Glutamatergic neuron (in vitro differentiated cells): ENCODE measurements around the gene COL6A2. TPM values are rescaled to one million over a fixed set of nuclear protein-coding genes. Genes with fewer than 3 reads are reported as not detected.
"Not testable (repeated sequence)": the region's sequence is repeated elsewhere in the genome, so short reads cannot be mapped to it uniquely, and the experiment has no call there.

Experiments used
- DNase-seq: peaks from one replicate; pipeline ENCODE4 v3.0.0; 2022
- H3K27ac Mint-ChIP-seq: one replicate; pipeline ENCODE4 v1.8.0; 2020; ENCODE audit warnings: mild to moderate bottlenecking, mixed read lengths, inconsistent platforms; ENCODE audit not compliant: unreplicated experiment
- H3K27me3 Mint-ChIP-seq: one replicate; pipeline ENCODE4 v1.8.0; 2020; ENCODE audit warnings: mild to moderate bottlenecking, moderate library complexity, mixed read lengths, inconsistent platforms; ENCODE audit not compliant: unreplicated experiment
- H3K36me3 Mint-ChIP-seq: one replicate; pipeline ENCODE4 v1.8.0; 2020; ENCODE audit warnings: mild to moderate bottlenecking, mixed read lengths, inconsistent platforms; ENCODE audit not compliant: unreplicated experiment
- H3K4me1 Mint-ChIP-seq: one replicate; pipeline ENCODE4 v1.8.0; 2020; ENCODE audit warnings: mild to moderate bottlenecking, low read depth, mixed read lengths, inconsistent platforms; ENCODE audit not compliant: unreplicated experiment
- H3K4me3 Mint-ChIP-seq: one replicate; pipeline ENCODE4 v1.8.0; 2020; ENCODE audit warnings: mild to moderate bottlenecking, mixed read lengths, inconsistent platforms; ENCODE audit not compliant: unreplicated experiment
- H3K9me3 Mint-ChIP-seq: one replicate; pipeline ENCODE4 v1.8.0; 2020; ENCODE audit warnings: mild to moderate bottlenecking, moderate library complexity, mixed read lengths, inconsistent platforms; ENCODE audit not compliant: unreplicated experiment
- total RNA-seq: library from RNA; stranded (reverse); fragmentation: NEBNext Ultra II Directional; extraction: Animal tissue kit (Norgen Biotek cat#: 25700); gene quantifications from one replicate; pipeline ENCODE4 v1.2.1, GENCODE V29; 2021; ENCODE audit not compliant: unreplicated experiment
- TF ChIP-seq, protein P1 (sequence below): fragments of 200-600 bp; sonication (generic); IDR thresholded peaks from one replicate; pipeline ENCODE4 v1.5.0; 2021; ENCODE audit not compliant: partially characterized antibody, unreplicated experiment

The COL6A2 gene
- total RNA-seq, 1 donor from 2014 or later = 55.2 TPM

DNA sequence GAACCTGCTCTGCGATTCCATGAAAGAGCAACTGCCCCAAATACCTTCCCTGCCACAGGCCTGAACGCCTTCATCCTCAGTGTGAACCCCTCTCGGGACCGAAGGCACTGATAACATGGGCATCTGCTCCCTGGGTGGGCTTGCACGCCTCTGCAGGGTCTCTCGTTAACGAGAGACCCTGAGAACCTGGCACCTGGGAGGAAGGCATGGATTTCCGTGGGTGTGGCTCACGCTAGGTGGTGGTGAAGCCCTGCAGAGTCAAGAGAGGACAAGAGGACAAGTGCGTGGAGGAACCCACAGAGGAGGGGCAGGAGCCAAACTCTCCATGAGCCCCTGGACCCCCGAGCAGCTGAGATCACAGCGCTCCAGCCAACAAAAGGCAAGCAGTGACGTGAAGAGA lies 26.8 kb upstream of the COL6A2 start:
- TF ChIP-seq, protein P1, sequence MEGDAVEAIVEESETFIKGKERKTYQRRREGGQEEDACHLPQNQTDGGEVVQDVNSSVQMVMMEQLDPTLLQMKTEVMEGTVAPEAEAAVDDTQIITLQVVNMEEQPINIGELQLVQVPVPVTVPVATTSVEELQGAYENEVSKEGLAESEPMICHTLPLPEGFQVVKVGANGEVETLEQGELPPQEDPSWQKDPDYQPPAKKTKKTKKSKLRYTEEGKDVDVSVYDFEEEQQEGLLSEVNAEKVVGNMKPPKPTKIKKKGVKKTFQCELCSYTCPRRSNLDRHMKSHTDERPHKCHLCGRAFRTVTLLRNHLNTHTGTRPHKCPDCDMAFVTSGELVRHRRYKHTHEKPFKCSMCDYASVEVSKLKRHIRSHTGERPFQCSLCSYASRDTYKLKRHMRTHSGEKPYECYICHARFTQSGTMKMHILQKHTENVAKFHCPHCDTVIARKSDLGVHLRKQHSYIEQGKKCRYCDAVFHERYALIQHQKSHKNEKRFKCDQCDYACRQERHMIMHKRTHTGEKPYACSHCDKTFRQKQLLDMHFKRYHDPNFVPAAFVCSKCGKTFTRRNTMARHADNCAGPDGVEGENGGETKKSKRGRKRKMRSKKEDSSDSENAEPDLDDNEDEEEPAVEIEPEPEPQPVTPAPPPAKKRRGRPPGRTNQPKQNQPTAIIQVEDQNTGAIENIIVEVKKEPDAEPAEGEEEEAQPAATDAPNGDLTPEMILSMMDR = no peak
- Mint-ChIP-seq H3K4me3 (no peak overlapping the region), H3K36me3 (no peaks in the 10 kb centered on the region), H3K27ac (no peak overlapping the region), H3K9me3 (peaks cover 16% of the 10 kb centered on the region), H3K27me3 (peaks cover 13% of the 10 kb centered on the region), H3K4me1 (peaks cover 8% of the 10 kb centered on the region)
- no peak for DNase-seq

DNA sequence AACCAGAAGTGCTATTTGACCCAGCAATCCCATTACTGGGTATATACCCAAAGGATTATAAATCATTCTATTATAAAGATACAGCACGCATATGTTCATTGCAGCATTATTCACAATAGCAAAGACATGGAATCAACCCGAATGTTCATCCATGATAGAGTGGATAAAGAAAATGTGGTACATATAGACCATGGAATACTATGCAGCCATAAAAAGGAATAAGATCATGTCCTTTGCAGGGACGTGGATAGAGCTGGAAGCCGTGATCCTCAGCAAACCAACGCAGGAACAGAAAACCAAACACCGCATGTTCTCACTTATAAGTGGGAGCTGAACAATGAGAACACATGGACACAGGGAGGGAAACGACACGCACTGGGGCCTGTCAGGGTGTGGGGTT lies 21.2 kb upstream of the COL6A2 start:
- H3K4me3 Mint-ChIP-seq, H3K4me1 Mint-ChIP-seq, DNase-seq, H3K36me3 Mint-ChIP-seq, H3K27me3 Mint-ChIP-seq, H3K27ac Mint-ChIP-seq: not testable (repeated sequence)
- H3K9me3 Mint-ChIP-seq = peaks cover 11% of the 10 kb centered on the region

DNA sequence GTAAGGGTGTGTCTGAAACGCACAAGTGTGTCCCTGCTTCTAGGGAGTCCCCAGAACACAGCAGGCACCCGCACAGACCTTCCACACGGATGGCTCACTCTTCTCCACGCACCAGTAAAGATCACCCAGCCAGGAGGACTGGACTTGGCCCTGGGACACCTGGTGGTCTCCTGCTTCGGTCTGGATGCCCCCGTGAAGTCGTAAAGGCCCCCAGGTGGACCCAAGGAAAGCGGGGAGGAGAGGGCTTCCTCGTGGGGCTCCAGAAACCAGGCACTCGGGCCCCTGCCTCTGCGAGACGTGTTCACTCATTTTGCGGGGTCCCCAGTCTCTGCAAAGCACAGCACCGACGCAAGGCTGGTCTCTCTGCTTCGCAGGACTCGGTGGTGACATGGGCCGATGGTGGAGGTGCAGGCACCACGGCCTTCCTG lies 20.2 kb upstream of the COL6A2 start:
- DNase-seq = no peak
- peaks cover 5% of the 10 kb centered on the region for H3K27me3 Mint-ChIP-seq
- no peak overlapping the region for H3K27ac Mint-ChIP-seq
- H3K4me3 Mint-ChIP-seq = no peak overlapping the region
- TF ChIP-seq, protein P1 = no peak
- peaks cover 11% of the 10 kb centered on the region for H3K9me3 Mint-ChIP-seq
- H3K36me3 Mint-ChIP-seq = no peaks in the 10 kb centered on the region
- H3K4me1 Mint-ChIP-seq = no peaks in the 10 kb centered on the region

DNA sequence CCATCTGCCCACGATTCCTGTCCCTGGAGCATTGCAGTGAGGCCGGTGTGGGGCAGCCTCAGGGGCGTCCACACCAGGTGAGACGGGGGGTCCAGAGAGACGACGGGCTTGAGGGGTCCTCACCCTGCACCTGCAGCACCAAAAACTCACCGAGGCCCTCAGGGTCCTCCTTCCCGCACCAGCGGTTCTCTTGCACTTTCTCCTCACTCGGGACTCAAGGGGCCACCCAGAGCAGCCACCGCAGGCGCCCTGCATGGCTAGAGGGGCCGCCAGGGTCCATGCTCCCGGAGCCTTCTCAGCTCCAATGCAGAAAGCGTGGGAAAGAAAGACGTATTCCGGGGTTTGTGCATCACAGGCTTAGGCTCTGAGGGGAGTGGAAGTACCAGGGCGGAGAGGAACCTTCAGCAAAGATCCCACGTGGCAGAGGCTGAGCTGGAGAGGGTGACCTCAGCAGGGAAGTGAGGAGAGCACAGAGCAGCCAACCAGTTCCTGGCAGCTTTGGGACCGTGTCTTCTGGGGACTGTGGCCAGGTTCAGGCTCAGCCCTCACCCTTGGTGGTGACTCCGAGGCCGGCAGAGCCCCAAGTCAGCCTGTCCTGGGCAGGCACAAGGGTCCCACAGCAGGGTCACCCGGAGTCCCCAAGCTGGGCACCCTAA lies 19.5 kb upstream of the COL6A2 start:
- TF ChIP-seq, protein P1 = no peak
- Mint-ChIP-seq H3K9me3 (peaks cover 11% of the 10 kb centered on the region), H3K4me1 (no peaks in the 10 kb centered on the region), H3K27ac (no peak overlapping the region), H3K4me3 (no peak overlapping the region), H3K27me3 (peaks cover 5% of the 10 kb centered on the region), H3K36me3 (no peaks in the 10 kb centered on the region)
- DNase-seq = no peak

DNA sequence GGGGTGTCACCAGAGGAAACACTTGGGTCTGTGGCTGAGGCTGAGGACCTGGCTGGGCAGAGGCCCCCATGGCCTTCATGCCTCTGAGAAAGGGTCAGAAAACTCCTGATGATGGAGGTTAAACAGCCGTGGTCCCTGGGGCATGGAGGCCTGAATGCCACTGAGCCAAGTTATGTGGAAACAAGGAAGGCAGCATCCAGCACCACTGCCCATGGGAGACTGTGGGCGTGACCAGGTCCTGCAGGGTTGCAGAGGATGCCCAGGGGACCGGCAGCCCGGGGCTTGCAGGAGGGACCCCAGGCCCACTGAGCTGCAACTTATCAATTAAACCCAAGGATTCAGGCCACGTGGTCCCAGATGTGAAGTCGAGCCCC lies 18.9 kb upstream of the COL6A2 start:
- H3K27ac Mint-ChIP-seq = no peak overlapping the region
- no peak overlapping the region for H3K4me3 Mint-ChIP-seq
- peaks cover 5% of the 10 kb centered on the region for H3K27me3 Mint-ChIP-seq
- TF ChIP-seq, protein P1 = no peak
- no peaks in the 10 kb centered on the region for H3K4me1 Mint-ChIP-seq
- no peaks in the 10 kb centered on the region for H3K36me3 Mint-ChIP-seq
- DNase-seq = no peak
- peaks cover 11% of the 10 kb centered on the region for H3K9me3 Mint-ChIP-seq
